HG03575 (cell line): ENCODE data around the gene SERAC1.
"Not testable (repeated sequence)": the region's sequence is repeated elsewhere in the genome, so short reads cannot be mapped to it uniquely, and the experiment has no call there.

ENCODE experiments used
- ATAC-seq: cut with Tn5 transposase; IDR thresholded peaks from one replicate; pipeline ENCODE4 v1.9.1; 2021; ENCODE audit not compliant: unreplicated experiment, insufficient number of reproducible peaks, low FRiP score; ENCODE audit errors: extremely low read depth

Gene SERAC1

DNA sequence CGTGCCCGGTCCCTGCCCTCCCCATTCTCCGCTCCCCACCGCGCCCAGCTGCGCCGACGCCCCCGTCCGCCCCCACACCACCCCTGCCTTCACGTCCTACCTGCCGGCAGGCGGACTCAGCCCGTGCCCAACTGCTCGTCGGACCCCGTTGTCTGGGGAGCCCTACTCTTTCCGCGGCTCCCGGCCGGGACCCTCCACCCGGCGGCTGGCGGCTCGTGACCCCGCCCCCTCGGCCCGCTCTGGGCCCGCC is at the start of gene SERAC1:
Gene SERAC1 (minus strand): TSS at position 223 of the 250 bp plus-strand sequence. CDS start 9,899 bp downstream, outside the sequence.
- ATAC-seq, result no peak

DNA sequence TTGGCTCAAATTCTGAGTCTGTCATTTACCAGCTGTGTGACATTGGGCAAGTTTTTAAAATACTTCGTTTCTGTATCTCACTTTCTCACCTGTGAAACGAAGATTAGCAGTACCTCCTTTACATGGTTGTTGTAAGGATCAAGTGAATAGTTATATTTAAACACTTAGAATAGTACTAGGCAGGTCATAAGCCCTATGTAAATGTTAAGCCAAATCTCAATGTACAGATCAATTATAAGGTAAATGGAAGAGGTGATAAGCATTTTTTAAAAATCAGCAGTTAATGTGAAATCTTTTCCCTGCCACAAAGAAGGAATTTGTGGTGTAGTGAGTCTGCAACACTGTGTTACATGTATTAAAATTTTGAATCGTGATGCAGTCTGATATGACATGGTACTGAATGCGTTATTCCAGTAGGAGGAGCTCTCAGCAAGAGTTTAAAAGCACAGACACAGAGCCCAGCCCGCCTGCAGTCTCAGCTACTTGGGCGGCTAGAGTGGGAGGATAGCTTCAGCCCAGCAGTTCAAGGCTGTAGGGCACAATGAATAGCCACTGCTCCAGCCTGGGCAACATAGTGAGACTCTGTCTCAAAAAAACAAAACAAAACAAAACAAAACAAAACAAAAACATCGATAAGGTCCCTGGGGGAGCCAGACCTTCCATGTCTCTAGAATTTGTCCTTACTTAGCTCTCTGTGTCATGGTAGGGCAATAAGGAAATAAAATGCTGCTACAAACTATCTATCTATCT is 46.0 kb upstream of the SERAC1 start:
- ATAC-seq, result peak; percentile 87

DNA sequence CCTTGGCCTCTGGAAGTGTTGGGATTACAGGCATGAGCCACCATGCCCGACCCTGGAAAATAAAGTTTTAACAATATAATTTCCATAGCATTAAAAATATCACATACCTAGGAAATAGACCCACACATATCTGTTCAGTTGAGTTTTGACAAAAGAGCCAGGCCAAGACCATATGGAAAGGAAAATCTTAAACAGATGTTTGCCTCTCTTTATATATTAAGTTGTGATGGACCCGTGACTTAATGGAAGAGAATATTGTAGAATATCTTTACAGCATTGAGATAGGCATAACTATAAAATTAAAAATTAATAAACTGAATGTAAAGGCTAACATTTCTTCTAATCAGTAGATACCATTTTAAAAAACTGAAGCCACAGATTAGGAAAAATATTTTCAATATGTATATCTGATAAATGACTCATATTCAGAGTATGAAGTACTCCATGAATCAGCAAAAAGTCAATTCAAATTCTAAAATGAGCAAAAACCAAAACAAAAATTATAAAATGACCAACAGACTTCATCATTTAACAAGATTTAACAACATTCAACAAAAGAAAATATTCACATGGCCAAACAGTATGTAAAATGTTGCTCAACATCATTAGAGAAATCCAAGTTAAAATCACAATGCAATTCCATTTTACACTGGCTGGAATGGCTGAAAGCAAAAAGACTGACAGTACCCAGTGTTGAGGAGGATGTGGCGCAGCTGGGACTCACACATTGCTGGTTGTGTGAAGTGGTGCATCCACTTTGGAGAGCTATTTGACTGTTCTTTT is 43.4 kb upstream of the SERAC1 start:
- ATAC-seq, result no peak

DNA sequence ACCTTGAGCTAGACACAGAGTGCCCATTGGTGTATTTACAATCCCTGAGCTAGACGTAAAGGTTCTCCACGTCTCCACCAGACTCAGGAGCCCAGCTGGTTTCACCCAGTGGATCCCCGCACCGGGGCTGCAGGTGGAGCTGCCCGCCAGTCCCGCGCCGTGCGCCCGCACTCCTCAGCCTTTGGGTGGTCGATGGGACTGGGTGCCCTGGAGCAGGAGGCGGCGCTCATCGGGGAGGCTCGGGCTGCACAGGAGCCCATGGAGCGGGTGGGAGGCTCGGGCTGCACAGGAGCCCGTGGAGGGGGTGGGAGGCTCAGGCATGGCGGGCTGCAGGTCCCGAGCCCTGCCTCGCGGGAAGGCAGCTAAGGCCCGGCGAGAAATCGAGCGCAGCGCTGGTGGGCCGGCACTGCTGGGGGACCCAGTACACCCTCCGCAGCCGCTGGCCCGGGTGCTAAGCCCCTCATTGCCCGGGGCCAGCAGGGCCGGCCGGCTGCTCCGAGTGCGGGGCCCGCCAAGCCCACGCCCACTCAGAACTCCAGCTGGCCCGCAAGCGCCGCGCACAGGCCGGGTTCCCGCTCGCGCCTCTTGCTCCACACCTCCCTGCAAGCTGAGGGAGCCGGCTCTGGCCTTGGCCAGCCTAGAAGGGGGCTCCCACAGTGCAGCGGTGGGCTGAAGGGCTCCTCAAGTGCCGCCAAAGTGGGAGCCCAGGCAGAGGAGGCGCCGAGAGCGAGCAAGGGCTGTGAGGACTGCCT is 41.7 kb upstream of the SERAC1 start:
- not testable (repeated sequence) for ATAC-seq

DNA sequence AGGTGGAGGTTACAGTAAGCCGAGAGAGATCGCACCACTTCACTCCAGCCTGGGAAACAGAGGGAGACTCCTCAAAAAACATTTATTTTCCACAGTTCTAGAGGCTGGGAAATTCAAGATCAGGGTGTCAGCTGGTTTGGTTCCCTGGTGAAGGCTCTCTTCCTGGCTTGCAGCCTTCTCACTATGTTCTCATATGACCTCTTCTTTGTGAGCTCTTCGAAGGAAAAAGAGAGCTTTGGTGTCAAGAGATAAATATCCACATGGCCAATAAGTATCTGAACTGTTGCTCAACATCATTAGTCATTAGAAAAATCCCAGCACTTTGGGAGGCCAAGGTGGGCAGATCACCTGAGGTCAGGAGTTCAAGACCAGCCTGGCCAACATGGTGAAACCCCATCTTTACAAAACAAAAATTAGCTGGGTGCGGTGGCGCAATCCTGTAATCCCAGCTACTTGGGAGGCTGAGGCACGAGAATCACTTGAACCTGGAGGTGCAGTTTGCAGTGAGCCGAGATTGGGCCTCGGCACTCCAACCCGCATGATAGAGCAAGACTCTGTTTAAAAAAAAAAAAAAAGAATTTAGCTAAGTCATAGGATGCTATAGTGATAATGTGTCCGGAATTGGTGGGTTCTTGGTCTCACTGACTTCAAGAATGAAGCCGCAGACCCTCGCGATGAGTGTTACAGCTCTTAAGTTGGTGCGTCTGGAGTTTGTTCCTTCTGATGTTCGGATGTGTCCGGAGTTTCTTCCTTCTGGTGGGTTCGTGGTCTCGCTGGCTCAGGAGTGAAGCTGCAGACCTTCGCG is 40.4 kb upstream of the SERAC1 start:
- ATAC-seq, result not testable (repeated sequence)

DNA sequence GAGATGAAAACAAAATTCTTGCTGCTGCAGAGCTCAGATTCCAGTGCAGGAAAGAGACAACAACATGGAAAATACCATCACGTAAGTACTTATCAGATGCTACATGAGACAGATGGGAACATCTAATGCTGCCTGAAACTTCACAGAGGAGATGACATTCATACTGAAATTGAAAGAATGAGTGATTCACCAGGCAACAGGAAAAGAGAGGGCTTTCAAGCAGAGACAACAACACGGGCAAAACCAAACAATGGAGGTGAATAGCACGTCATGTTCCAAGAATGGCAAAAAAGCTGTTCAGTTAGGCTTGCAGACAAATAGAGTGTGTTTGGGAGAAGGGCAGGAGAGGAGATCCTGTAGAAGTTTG is 39.3 kb upstream of the SERAC1 start:
- peak; percentile 92 for ATAC-seq

DNA sequence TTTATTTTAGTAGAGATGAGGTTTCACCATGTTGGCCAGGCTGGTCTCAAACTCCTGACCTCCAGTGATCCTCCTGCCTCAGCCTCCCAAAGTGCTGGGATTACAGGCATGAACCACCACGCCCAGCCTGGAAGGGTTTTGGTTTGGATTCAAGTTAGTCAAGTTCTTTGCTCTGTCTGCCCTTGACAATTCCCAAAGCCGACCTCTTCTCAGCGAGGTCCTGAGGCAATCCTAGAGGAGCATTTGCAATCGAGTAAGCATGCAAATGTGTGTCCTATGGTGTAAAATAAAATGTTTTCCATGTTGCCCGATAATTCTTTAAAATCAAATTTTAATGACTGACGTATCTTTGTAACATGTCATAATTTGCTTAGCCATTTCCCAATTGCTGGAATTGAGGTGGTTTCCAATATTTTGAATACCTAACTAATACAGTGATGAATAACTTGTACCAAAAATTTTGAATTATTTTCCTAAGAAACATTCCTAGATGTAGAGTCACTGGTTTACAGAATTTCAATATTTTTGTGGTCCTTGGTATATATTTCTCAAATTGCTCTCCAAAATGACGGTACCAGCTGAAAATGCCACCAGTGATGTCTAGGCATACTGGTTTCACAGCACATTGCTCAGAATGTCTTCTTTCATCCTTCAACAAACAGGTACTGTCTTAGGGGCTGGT is 38.8 kb upstream of the SERAC1 start:
- no peak for ATAC-seq

DNA sequence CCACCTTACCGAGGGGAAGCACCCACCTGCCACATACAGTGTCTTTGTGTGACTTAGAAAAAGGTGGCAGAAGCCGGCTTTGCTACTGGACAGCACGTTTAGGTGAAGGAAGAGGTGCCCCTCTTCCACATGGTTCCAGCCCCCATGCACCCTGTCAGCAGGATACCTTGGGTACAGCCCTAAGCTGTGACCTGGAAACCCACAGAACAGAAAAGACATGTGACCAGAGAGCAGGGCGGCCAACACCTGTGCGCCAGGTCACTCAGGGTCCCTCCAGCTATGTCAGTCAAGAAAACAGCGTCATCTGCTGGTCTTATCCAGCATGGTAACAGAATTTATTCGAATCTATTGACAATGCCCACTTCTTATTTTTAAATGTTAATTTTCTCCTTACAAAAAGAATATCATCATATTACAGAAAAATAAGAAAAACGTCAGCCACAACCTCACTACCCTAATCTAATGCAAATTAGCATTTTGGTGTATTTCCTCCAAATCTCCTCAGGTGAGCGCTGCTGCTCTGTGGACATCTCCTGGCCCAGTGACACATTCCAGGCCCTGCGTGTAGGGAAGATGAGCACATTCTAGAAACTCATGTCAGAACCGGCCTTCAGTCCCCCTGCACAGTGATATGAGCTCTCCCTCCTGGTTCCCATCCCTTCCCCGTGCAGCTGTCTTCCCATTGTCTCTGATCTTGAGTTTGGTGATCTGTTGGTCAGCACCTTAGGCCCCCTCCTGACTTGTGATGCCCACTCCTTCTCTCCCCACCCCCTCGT is 37.3 kb upstream of the SERAC1 start:
- ATAC-seq, result no peak

DNA sequence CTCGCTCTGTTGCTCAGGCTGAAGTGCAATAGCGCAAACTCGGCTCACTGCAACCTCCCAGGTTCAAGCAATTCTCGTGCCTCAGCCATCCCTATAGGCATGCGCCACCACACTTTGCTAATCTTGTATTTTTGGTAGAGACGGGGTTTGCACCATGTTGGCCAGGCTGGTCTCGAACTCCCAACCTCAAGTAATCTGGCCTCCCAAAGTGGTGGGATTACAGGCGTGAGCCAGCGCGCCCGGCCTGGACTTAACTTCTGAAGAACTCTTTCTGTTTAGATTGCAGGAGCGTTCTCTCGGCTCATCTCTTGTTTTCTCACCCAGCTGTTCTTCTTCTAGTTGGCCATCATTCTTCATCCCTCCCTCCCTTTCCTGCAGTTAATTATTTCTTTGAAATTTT is 30.4 kb upstream of the SERAC1 start:
- ATAC-seq, result no peak

DNA sequence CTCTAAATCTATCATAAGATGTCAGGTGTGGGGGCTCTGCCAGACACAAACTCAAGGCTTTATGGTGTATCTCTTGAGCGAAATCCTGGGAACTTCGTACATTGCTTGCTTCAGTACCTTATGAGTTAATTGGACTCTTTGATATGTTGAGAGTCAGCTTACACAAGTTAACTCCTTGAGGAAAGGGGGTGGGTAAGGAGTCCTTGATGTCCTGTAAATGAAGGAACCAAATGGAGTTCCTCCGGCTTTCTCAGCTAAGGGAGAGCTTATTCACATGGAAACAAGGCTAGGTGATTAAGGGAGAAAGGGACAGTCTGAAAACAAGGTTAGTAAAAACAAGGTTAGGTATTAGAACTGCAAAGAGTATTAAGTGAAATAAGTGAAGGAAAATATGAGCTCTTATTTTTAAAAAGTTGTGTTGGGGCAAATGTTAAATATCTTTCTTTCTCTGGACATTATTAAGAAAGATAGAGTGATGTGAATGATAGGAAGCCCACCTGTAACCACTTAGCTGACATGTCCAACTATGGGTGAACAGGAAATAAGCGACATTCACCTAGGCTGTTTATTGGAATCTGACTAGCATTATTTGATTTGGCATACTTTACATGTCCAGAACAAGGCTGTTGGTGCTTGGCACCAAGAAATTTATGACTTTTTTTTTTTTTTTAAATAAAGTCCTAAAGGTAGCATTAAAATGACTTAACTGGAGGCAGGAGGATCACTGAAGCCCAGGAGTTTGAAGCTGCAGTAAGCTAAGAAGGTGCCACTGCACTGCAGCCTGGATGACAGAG is 26.6 kb upstream of the SERAC1 start:
- no peak for ATAC-seq

DNA sequence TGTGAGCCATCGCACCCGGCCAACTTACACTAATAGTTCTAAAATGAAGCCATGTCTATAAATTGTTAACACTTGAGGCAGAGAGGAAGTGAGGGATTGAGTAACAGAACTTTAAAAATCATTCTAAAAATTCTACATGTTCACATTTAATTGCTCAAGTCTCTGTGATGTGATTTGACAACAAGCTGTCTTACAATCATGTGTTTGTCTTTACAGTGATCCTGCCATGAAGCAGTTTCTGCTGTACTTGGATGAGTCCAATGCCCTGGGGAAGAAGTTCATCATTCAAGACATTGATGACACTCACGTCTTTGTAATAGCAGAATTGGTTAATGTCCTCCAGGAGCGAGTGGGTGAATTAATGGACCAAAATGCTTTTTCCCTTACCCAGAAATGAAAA is 23.7 kb upstream of the SERAC1 start:
- ATAC-seq, result no peak

DNA sequence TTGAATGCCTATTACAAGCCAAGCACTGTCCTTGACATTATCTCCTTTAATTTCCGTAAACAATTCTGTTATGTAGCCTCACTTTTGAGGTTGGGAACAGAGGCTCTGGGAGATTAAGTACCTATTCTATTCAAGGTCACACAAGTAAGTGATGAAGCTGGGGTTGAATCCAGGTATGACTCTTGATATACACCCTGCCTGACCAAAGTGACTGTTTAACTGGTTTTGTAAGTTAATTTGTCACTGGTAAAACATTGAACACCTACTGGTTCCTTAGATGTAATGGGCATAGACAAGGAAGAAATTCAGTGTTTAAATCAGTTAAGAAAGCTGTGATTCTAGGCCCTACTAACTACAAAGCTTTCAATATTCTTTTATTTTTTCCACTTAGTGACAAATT is 23.0 kb upstream of the SERAC1 start:
- ATAC-seq, result no peak

DNA sequence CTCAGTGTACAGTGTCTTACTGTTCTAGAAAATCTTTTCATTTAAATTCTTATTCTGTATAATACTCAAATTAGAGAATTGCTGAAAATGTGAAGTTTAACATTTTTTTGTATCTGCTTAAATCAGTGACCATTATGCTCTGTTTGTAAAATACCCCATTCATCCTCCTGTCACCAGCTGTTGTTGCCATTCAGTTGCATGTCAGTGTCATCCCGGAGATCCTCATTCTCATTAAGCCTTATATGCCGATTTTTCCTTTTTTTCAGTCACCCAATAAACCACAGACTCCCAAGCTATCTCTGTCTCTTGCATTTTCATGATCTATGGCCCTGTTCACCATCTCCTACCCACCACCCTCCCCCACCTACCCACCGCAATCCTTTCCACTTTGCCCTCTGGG is 20.5 kb upstream of the SERAC1 start:
- no peak for ATAC-seq

DNA sequence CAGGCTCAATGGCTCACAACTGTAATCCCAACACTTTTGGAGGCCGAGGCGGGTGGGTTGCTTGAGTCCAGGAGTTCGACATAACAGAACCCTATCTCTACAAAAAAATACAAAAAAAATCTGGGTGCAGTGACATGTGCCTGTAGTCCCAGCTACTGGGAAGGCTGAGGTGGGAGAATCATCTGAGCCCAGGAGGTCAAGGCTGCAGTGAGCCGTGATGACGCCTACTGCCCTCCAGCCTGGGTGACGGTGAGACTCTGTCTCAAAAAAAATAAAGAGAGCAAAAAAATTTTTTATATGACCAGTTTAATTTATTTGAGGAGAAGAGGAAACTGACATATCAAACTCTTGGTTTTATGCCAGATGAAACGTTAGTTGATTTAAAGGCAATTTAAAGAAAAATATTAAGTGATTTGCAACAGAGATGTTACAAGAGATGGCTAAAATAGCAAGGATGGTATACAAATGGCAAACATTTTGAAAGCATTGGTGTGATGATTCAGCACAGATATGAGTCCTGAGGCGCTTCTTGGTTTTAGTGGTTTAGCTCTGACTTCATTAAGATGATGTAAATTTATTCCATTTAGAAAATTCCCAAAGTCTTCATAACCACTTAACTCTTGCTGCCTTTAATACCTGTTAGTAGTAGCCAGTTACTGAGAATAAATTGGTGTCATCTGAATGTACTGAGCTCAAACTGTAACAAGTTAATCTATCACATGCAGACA is 17.8 kb upstream of the SERAC1 start:
- ATAC-seq, result no peak

DNA sequence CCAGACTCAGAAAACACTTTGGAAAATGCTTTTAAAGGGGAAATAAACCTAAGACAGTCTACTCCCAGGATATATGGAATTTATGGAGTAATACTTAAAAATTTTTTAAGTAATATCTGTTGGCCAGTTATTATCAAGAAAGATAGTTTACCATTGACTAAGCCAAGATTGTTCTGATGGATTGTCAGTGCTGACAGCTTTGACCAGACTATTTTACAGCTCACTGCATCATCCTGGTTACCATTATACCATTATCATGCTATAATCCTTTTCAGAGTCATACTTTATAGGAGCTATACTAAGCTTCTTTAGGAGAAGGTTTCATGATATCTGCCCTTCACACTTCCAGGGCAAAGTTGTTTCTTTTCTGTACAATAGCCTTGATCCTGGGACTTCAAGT is 16.5 kb upstream of the SERAC1 start:
- no peak for ATAC-seq

DNA sequence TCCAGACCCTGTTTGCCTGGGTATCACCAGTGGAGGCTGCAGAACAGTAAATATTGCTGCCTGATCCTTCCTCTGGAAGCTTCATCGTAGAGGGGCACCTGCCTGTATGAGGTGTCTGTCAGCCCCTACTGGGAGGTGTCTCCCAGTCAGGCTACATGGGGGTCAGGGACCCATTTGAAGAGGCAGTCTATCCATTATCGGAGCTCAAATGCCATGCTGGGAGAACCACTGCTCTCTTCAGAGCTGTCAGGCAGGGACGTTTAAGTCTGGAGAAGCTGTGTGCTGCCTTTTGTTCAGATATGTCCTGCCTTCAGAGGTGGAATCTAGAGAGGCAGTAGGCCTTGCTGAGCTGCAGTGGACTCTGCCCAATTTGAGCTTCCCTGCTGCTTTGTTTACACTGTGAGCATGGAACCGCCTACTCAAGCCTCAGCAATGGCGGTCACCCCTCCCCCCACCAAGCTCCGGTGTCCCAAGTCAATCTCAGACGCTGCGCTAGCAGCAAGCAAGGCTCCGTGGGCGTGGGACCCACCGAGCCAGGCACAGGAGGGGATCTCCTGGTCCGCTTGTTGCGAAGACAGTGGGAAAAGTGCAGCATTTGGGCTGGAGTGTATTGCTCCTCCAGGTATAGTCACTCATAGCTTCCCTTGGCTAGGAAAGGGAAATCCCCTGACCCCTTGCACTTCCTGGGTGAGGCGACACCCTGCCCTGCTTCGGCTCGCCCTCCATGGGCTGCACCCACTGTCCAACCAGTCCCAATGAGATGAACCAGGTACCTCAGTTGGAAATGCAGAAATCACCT is 15.3 kb upstream of the SERAC1 start:
- ATAC-seq, result not testable (repeated sequence)
